NCI-H446 treated with DMSO at 0.1 percent for 48 hours (cell line): Measurements from ENCODE around the gene MGAT4A.
"Not testable (repeated sequence)": the region's sequence is repeated elsewhere in the genome, so short reads cannot be mapped to it uniquely, and the experiment has no call there.

Source experiments
- DNase-seq: peaks from one replicate; lab custom pipeline; 2025; lab: John Stamatoyannopoulos, UW

The MGAT4A gene

DNA sequence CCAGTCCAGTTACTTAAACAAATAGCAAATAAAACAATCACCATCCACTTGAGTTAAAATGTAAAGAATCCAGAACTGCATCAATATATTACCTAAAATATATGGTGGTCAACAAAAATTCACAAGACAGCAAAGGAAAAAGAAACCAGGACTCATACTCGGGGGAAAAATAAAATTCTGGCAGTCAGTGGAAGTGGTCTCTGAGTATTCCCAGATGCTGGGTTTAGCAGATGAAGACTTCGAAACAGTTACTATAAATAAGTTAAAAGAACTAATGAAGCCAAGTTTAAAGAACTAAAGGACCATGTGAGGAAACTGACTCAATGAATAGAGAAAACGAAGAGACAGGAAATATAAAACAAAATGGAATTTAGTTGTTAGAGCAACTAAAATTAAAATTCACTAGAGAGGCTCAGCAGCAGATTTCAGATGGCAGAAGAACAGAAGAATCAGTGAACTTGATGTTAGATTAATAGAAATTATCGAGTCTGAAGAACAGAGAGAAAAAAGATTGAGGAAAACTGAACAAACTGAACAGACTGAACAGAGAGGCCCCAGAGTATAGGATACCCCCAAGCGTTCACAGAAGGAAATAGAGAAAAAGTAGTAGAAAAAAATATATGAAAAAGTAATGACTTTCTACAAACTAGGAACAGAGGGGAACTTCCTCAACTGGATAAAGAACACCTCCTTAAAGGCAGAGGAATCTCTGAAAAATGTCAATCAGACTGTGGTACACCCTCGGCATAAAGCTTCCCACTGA is 27.9 kb downstream of the MGAT4A start:
- no peak for DNase-seq

DNA sequence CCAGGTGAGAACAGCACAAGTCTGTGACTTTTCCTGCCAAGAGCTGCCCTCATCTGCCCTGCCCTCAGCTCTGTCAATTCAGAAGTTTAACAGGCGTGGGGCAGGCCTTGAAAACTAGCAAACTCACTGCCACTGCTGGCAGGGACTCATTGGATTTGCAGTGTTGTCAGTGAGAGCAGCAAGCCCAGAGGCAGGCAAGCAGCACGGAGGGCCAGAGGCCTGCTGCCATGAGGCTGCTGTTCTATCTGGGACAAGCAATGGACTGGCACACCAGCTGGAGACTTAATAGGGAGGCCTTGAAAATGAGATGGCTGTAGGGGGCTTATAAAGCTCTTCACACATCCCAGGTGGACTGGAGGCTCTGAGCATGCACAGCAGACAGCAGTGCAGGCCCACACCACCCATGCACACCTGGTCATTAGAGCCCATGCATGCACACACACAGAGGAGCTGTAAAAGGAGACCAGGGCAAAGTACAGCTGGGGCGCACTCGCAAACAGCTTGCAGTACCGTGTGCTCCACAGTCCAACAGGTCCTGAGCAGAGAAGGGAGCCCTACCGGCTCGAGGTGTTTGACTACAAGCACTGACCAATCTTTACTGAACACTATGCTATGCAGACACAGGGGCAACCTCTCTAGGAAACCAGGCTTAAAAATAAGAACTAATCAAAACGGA is 28.7 kb downstream of the MGAT4A start:
- DNase-seq, result no peak

DNA sequence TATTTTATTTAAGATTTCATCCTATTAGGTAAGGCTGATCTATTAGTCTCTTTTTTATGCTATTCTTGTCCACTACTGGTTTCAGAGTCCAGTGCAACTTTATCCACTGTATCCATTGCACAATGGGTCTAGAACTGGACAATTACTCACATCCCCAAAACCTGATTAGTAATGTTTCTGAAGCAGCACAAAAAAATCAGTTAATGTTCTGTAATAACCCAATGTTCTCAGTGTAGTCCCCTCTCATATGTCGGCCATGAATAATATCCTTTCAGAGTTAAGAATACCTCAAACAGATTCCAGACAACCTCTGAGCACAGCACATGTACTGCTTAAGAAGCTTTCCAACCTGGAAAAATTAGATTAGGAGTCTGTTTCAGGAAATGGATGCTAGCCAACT is 29.7 kb downstream of the MGAT4A start:
- DNase-seq, result no peak

DNA sequence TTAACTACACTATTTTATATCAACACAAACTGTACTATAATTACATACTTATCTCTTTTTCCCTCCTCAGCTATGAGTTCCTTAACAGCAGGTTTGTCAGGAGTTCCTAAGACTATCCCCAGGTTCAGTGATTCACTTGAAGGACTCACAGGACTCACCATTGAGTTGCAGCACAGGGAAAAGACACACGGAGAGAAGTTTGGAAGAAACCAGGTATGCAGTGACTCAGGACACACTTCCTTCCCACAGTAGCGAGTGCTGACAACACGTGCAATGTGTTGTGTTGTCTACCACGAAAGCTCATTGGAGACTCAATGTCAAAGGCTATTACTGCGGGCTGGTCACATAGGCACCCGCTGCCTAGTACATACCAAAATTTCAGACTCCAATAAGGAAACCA is 32.0 kb downstream of the MGAT4A start:
- no peak for DNase-seq

DNA sequence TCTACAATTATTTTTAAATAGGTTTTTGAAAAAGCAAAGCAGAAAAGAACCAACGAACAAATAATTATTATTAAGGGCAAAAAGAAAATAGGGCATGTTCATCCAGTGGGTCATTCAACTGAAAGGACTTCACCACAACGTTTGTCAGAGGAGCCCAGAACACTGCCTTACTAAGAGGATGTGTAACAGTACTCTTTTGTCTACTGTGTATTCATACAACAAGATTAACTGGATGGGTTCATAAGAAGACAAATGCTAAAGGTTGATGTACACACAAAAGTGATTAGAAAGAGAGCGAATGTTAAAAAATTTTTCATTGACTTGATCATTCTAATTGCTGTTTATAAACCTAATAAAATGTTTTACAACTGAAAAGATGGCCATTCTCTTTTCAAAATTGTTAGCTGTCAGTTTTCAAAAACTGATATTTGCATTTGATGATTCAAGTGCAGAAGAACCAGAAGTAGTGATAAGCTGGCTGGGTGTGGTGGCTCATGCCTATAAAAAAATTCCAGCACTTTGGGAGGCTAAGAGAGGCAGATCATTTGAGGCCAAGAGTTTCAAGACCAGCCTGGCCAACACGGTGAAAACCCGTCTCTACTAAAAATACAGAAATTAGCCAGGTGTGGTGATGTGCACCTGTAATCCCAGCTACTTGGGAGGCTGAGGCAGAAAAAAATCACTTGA is 33.1 kb downstream of the MGAT4A start:
- no peak for DNase-seq

DNA sequence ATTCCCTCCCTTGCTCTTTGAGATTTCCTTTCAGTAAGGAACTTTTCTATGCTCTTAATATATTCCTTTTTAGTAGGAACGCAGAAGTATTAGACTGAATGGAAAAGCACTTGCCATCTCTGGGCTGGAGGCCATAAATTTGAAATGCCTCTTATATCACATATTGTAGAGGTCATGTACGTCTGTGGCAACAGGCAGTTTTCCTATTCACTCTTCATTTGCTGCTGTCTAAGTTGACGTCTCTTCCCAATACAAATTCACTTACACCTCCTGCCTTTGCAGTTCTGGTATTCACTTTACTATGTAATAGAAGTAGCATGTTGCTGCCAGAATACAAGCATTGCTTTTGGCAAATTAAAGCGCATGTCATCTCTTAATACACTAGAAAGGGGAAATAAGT is 34.7 kb downstream of the MGAT4A start:
- no peak for DNase-seq

DNA sequence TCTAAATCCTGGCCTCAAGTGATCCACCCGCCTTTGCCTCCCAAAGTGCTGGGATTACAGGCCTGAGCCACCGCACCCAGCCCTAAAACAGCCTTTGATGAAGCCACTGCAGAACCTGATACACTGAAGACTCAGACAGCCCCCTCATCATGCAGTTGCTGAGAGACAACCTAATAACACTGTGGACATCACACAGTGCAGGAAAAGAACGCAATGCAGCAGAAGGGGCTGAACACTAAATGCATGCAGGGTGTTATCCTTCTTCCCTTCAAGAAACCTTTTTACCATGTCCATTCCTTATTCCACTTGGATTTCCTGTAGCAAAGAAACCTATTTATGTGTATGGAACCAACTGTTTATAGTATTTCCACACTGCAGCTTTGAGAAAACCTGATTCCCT is 35.7 kb downstream of the MGAT4A start:
- no peak for DNase-seq

DNA sequence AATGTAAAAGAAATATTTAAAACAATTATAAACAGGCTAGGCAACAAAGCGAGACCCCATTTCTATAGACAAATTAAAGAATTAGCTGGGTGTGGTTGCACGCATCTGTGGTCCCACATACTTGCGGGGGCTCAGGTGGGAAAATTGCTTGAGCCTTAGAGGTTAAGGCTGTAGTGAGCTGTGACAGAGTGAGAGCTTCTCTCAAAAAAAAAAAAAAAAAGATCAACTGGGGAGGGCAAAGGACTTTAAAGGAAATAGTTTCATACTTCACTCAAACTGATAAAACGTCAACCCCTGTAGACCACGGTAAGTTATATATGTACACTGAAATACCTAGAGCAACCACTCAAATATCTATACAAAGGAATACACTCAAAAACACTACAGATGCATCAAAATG is 37.5 kb downstream of the MGAT4A start:
- DNase-seq, result no peak

DNA sequence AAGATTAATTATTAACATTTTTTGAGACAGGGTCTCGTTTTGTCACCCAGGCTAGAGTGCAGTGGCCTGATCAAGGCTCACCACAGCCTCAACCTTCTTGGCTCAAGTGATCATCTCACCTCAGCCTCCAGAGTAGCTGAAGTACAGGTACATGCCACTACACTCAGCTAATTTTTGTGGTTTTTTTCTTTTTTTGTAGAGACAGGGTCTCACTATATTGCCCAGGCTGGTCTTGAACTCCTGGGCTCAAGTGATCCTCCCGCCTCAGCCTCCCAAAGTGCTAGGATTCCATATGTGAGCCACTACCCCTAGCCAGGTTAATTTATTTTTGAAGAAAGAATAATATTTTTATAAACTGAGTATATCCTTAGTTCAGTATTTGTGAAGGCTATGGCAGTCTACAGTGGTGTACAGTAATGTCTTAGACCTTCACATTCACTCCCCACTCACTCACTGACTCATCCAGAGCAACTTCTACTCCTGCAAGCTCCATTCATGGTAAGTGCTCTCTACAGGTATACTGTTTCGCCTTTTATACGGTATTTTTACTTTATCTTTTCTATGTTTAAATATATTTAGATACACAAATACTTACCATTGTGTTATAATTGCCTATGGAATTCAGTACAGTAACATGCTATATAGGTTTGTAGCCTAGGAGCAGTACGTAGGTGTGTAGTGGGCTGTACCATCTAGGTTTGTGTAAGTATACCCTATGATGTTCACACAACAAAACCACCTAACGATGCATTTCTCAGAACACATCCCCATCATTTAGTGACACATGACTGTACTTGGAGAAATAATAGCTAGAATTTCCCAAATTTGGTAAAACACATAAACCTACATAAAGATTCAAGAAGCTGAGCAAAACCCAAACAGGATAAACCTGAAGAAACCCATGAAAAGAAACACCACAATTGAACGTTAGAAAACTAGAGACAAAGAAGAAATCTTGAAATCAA is 38.6 kb downstream of the MGAT4A start:
- no peak for DNase-seq

DNA sequence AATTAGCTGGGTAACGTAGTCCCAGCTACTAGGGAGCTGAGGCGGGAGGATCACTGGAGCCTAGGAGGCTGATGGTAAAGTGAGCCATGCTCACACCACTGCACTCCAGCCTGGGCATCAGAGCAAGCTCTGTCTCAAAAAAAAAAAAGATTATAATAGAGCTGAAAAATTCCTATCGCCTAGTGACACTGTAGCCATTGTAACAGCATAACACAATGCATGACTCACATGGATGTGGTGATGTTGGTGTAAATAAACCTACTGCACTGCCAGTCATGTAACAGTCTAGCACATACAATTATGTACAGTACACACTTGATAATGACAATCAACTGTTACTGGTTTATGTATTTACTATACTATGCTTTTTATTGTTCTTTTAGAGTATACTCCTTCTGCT is 39.6 kb downstream of the MGAT4A start:
- DNase-seq, result no peak

DNA sequence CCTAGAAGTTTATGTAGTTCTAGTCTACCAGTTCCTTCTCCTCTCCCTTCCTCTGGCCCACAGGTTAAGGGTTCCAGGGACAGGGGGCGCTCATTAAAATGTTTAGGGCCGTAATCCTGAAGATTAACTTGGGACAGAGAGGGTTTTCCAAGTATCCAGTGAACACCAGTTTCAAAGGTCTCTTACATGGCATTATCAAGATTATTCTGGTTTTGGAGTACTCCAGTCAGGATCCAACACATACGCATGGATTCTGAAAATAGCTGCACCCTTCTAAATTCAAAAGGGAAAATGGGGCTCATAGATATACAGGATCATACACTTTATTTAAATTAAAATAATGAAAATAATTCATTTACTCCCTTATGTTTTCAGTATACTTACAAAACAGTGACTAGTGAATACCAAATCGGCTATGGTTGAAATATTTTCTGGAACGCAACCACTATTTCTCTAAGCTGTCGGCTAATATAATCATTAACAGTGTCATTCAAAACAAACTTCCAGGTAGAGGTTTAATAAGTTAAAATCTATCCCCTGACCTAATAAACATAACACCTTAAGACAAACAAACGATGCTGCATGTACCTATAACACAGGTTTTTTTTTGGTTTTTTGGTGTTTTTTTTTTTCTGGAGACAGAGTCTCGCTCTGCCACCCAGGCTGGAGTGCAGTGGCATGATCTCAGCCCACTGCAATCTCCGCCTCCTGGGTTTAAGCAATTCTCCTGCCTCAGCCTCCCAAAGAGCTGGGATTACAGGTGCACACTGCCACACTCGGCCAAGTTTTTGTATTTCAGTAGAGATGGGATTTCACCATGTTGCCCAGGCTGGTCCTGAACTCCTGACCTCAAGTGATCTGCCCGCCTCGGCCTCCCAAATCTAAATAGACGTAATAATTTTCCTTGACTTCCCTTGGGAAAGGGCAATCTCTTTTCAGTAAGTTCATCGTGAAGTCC is 44.7 kb downstream of the MGAT4A start:
- no peak for DNase-seq

DNA sequence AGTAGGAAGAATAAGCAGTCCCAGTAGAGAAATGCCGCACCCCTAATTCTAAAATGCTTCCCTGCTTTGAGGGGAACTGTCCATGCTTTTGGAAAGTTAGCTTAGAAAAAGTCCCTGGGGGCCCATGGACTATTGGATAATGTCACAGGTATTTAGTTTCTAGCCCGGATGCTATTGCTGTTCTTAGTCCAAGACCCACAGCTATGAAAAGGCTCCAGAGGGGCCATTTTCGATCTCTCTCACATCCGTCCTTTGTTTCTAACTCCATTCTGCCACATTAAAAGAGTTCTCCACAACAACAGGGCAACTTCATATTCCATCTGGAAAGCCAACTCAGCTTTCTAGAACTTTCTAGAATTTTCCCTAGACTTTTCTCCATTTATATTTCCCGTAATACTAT is 47.2 kb downstream of the MGAT4A start:
- no peak for DNase-seq

DNA sequence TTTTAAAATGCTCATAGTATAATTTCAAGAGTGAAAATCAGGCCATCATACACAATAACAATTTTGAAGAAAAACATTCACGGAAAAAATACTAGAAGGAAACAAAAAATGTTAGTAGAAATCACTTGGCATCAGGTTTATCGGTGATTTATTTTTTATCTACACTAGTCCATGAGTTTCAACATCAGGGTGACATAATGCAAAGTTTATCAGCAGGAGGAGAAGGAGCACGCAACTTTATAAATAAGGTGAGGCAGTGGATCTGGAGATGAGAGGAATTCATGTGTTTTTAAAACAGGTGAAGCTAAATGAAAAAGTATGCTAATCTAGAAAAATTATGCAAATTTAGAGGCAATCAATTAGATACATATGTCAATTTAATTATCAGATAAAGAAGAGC is 54.2 kb downstream of the MGAT4A start:
- no peak for DNase-seq

DNA sequence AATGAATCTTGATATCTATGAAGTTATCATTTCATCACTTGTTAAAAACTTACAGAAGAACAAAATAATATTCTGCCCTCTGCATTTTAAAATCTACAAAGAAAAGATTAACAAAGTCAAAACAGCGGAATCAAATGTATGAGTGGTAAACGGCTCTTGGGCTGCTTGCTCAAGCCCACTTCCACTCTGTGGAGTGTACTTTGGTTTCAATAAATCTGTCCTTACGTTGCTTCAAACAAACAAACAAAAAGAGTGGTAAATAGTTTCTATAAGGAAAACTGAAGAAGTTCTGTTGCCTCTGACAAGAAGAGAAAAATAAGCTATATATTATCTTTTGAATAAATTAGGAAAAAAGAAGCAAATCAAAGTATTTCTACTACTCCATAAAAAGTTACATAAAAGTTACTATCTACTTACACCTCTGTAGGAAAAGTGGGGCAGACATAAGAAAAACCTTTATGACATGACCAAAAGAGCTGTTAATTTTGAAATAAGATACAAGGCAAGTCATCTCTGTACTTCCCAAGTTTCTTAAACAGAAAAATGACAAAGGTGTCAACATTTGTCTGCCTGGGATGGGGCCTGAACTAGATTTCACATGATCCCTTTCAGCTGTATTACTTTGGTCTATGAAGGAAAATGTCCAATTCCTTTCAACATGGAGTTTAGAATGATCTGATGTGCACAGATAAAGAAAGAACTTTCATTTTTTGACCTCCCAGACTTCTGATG is 56.5 kb downstream of the MGAT4A start:
- no peak for DNase-seq

DNA sequence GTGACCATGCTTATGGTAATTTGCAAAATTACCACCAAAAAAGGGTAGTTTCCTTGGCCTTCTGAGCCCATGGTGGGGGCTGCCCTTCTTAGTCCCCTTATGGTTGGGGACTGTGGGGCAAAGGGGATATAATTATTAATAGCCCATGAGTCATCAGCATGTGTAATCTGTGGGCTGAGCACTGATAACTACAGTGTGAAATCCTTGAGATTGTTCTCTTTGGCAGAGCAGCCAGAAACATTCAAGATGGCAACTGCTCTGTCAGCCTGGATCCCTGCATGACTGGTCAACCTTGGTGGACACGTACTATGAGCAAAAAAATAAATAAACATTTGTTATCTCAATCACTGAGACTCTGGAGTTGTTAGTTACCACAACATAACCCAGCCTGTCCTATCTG is 61.3 kb downstream of the MGAT4A start:
- DNase-seq, result no peak

DNA sequence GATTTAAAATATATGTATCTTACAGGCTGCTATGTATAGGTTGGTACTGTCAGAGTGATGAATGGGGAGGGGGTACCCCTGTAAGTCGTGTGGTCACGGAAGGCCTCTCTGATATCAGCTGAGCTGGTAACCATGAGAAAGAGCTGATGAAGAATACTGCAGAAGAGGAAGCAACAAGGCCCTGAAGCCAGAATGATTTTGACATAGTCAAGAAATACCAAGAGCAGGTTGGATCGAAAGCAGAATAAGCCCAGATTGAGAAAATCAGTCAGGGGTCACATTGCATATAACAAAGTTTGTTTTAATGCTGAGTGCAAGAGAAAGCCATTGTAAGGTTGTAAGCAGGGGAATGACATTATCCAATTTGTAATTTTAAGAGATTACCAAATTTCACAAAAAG is 65.3 kb downstream of the MGAT4A start:
- DNase-seq, result no peak

DNA sequence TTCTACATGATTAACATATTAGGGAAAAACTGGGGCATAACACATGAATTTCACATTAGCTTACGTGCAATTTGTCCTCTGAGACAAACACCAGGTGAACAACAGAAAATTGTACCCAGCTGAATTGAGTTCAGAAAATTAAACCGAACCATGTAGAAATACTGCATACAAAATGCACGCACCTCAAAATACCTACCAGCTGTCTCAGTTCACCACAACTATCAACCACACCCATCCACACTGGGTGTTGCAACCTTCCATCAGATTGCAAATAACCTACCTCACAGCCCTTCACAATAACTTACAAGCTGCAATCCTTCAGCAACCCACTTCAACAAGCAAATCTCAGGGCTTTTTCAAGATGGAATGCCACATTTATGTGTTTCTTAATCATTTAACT is 66.6 kb downstream of the MGAT4A start:
- DNase-seq, result no peak

DNA sequence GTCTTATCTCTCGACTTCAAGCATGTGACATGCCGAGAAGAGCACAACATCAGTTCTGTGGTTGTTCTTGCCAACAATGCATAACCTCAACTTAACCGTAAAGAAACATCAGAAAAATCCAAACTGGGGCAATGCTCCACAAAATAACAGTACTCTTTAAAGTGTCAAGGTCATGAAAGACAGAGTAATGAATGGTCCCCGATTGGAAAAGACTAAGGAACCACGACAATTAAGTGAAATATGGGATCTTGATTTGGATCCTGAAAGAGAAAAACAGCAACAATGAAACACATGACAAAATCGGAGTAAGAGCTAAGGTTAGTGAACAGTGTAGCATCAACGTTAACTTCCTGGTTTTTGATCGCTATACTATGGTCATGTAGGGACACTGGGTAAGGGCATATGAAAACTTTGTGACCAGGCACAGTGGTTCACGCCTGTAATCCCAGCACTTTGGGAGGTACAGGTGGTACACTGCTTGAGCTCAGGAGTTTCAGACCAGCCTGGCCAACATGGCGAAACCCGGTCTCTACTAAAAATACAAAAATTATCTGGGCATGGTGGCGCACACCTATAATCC is 67.3 kb downstream of the MGAT4A start:
- DNase-seq, result no peak

DNA sequence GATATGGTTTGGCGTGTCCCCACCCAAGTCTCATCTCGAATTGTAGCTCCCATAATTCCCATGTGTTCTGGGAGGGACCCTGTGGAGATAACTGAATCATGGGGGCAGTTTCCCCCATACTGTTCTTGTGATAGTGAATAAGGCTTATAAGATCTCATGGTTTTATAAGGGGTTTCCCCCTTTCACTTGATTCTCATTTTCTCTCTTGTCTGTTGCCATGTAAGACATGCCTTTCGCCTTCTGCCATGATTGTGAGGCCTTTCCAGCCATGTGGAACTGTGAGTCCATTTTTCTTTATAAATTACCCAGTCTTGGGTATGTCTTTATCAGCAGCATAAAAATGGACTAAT is 71.5 kb downstream of the MGAT4A start:
- not testable (repeated sequence) for DNase-seq
